MM.1S (cell line): Measurements from ENCODE around the gene STK32A.
"Not testable (repeated sequence)": the region's sequence is repeated elsewhere in the genome, so short reads cannot be mapped to it uniquely, and the experiment has no call there.

Experiments used
- EZH2 ChIP-seq: fragments of 300-600 bp; sonication (generic); optimal IDR thresholded peaks from 2 replicates; pipeline ENCODE3; 2017; ENCODE audit warnings: low read depth, mild to moderate bottlenecking, antibody characterized with exemption, low read length, mixed read lengths
- EZH2phosphoT487 ChIP-seq: fragments of 300-600 bp; sonication (generic); IDR thresholded peaks from 2 replicates; pipeline ENCODE4 v1.6.1; 2018; ENCODE audit warnings: antibody characterized with exemption, low read length
- TF ChIP-seq, protein P1 (sequence below): fragments of 300-600 bp; sonication (generic); IDR thresholded peaks from 2 replicates; pipeline ENCODE4 v1.5.1; 2016; ENCODE audit warnings: antibody characterized with exemption, low read length, mixed read lengths

DNA sequence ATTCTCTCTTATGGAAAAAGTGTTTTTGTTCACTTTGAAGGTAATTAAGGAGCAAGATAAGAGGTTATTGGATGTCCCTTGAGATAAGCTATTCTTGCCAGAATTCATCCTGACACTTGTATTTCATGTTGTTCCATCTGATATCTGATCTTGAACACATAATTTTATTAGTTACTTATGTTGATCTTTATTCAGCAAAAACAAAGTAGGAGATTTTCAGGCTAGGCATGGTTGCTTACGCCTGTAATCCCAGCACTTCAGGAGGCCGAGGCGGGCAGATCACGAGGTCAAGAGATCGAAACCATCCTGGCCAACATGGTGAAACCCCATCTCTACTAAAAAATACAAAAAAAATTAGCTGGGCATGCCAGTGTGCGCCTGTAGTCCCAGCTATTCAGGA, 8.4 kb downstream of the STK32A start:
- TF ChIP-seq, protein P1, sequence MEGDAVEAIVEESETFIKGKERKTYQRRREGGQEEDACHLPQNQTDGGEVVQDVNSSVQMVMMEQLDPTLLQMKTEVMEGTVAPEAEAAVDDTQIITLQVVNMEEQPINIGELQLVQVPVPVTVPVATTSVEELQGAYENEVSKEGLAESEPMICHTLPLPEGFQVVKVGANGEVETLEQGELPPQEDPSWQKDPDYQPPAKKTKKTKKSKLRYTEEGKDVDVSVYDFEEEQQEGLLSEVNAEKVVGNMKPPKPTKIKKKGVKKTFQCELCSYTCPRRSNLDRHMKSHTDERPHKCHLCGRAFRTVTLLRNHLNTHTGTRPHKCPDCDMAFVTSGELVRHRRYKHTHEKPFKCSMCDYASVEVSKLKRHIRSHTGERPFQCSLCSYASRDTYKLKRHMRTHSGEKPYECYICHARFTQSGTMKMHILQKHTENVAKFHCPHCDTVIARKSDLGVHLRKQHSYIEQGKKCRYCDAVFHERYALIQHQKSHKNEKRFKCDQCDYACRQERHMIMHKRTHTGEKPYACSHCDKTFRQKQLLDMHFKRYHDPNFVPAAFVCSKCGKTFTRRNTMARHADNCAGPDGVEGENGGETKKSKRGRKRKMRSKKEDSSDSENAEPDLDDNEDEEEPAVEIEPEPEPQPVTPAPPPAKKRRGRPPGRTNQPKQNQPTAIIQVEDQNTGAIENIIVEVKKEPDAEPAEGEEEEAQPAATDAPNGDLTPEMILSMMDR: not testable (repeated sequence)
- not testable (repeated sequence) for TF ChIP-seq EZH2, EZH2phosphoT487
